Liver (tissue), 3 donors: Measurements from ENCODE around the gene MBNL2.

Experiments
- ATF3 ChIP-seq: IDR thresholded peaks from 2 replicates; pipeline ENCODE4 v1.6.1; 2016; ENCODE audit warnings: antibody characterized with exemption
- CTCF ChIP-seq: fragments of 150-350 bp; IDR thresholded peaks from 2 replicates; pipeline ENCODE4 v1.5.1; 2017; ENCODE audit warnings: improper control_type of control experiment, low read depth, low read length; ENCODE audit not compliant: missing input control
- TAF1 ChIP-seq: conservative IDR thresholded peaks from 2 replicates; pipeline ENCODE4 v1.6.1; 2016; ENCODE audit warnings: antibody characterized with exemption, mild to moderate bottlenecking
- donor health status: healthy.
- donor health status: healthy.

- TF ChIP-seq CTCF (no peak), ATF3 (no peak), TAF1 (no peak)
Observed at GRCh38 chr13:97241761-97242160, 19.6 kb downstream of the MBNL2 start.
